MM.1S (cell line): Measurements from ENCODE around the gene PPIP5K1.

ENCODE experiments used
- DNase-seq: peaks from one replicate; pipeline ENCODE4 v3.0.0-alpha.2; 2015
- H2AFZ ChIP-seq: fragments of 300-600 bp; sonication (generic); 2 replicates; pipeline ENCODE4 v1.6.0; 2016; ENCODE audit warnings: antibody characterized with exemption, low read length
- H3F3A ChIP-seq: fragments of 300-600 bp; sonication (generic); 2 replicates; pipeline ENCODE4 v1.6.1; 2016; ENCODE audit warnings: mild to moderate bottlenecking, antibody characterized with exemption, low read length, moderate library complexity, mixed read lengths; ENCODE audit not compliant: insufficient read depth
- H3K27ac ChIP-seq: fragments of 300-600 bp; sonication (generic); 2 replicates; pipeline ENCODE4 v1.5.1; 2016; ENCODE audit warnings: mild to moderate bottlenecking, low read length
- H3K27me3 ChIP-seq: fragments of 300-600 bp; sonication (generic); replicated peaks from 2 replicates; pipeline ENCODE4 v1.6.0; 2016; ENCODE audit warnings: low read length; ENCODE audit not compliant: insufficient read depth
- H3K36me3 ChIP-seq: fragments of 300-600 bp; sonication (generic); replicated peaks from 2 replicates; pipeline ENCODE4 v1.6.1; 2016; ENCODE audit warnings: mild to moderate bottlenecking, low read length, mixed read lengths; ENCODE audit not compliant: insufficient read depth
- H3K4me1 ChIP-seq: fragments of 300-600 bp; sonication (generic); 2 replicates; pipeline ENCODE4 v1.6.1; 2016; ENCODE audit warnings: low read length, mixed read lengths
- H3K4me2 ChIP-seq: fragments of 300-600 bp; sonication (generic); 2 replicates; pipeline ENCODE4 v1.6.0; 2016; ENCODE audit warnings: low read depth, low read length
- H3K4me3 ChIP-seq: fragments of 300-600 bp; sonication (generic); 2 replicates; pipeline ENCODE4 v1.5.1; 2016; ENCODE audit warnings: low read length, mixed read lengths
- H3K79me2 ChIP-seq: fragments of 300-600 bp; sonication (generic); 2 replicates; pipeline ENCODE4 v1.6.1; 2016; ENCODE audit warnings: mixed run types, low read length, mixed read lengths
- H3K9ac ChIP-seq: fragments of 300-600 bp; sonication (generic); 2 replicates; pipeline ENCODE4 v1.6.1; 2016; ENCODE audit warnings: low read length, mixed read lengths
- H3K9me2 ChIP-seq: fragments of 300-600 bp; sonication (generic); replicated peaks from 2 replicates; pipeline ENCODE4 v1.6.1; 2016; ENCODE audit warnings: mild to moderate bottlenecking, low read length, mixed read lengths; ENCODE audit not compliant: insufficient read depth
- H3K9me3 ChIP-seq: fragments of 300-600 bp; sonication (generic); replicated peaks from 2 replicates; pipeline ENCODE4 v1.6.1; 2016; ENCODE audit warnings: mild to moderate bottlenecking, low read length, mixed read lengths; ENCODE audit not compliant: insufficient read depth
- H4K20me1 ChIP-seq: fragments of 300-600 bp; sonication (generic); 2 replicates; pipeline ENCODE4 v1.6.1; 2016; ENCODE audit warnings: mild to moderate bottlenecking, low read length, moderate library complexity, mixed read lengths; ENCODE audit not compliant: insufficient read depth
- CTCF ChIP-seq: fragments of 300-600 bp; sonication (generic); IDR thresholded peaks from 2 replicates; pipeline ENCODE4 v1.5.1; 2016; ENCODE audit warnings: antibody characterized with exemption, low read length, mixed read lengths
- EZH2 ChIP-seq: fragments of 300-600 bp; sonication (generic); optimal IDR thresholded peaks from 2 replicates; pipeline ENCODE3; 2017; ENCODE audit warnings: low read depth, mild to moderate bottlenecking, antibody characterized with exemption, low read length, mixed read lengths
- EZH2phosphoT487 ChIP-seq: fragments of 300-600 bp; sonication (generic); IDR thresholded peaks from 2 replicates; pipeline ENCODE4 v1.6.1; 2018; ENCODE audit warnings: antibody characterized with exemption, low read length

PPIP5K1 gene

DNA sequence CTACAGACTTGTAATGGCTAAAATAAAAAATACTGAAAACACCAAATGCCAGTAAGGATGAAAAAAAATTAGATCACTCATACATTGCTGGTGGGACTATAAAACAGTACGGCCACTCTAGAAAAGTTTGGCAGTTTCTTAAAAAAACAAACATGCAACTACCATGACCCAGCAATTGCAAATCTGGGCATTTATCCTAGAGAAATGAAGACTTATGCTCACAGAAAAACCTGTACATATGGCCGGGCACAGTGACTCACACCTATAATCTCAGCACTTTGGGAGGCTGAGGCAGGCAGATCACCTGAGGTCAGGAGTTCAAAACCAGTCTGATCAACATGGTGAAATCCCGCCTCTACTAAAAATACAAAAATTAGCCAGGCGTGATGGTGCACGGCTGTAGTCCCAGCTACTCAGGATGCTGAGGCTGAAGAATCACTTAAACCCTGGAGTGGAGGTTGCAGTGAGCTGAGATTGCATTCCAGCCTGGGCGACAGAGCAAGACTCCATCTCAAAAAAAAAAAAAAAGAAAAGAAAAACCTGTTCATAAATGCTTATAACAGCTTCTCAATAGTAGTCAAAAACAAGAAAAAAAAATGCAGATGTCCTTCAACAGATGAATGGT is 102.6 kb downstream of the PPIP5K1 start:
- peaks cover 3% of the 10 kb centered on the region; the same call in 1 of the 2 replicates for H3K4me1 ChIP-seq
- no peaks in the 10 kb centered on the region for H4K20me1 ChIP-seq
- no peaks in the 10 kb centered on the region for H3F3A ChIP-seq
- H3K9ac ChIP-seq: no peak overlapping the region
- H3K4me3 ChIP-seq: no peak overlapping the region
- no peaks in the 10 kb centered on the region for H3K79me2 ChIP-seq
- H3K27ac ChIP-seq: no peak overlapping the region
- DNase-seq: no peak
- no peak overlapping the region for H3K4me2 ChIP-seq
- H3K27me3 ChIP-seq: no peaks in the 10 kb centered on the region
- no peak for TF ChIP-seq CTCF
- no peak for TF ChIP-seq EZH2
- TF ChIP-seq EZH2phosphoT487: no peak
- no peaks in the 10 kb centered on the region for H3K9me2 ChIP-seq
- H3K36me3 ChIP-seq: no peaks in the 10 kb centered on the region
- H3K9me3 ChIP-seq: no peaks in the 10 kb centered on the region
- no peak overlapping the region for H2AFZ ChIP-seq

GRCh38 chr15:43484455-43484854 is 105.6 kb downstream of the PPIP5K1 start:
- Histone ChIP-seq H3K9me2 (no peaks in the 10 kb centered on the region), H3K27ac (no peak overlapping the region), H4K20me1 (no peaks in the 10 kb centered on the region), H3F3A (no peaks in the 10 kb centered on the region), H3K4me1 (no peaks in the 10 kb centered on the region), H3K79me2 (no peaks in the 10 kb centered on the region), H3K27me3 (no peaks in the 10 kb centered on the region), H3K9ac (no peak overlapping the region), H3K4me2 (no peak overlapping the region), H3K36me3 (no peaks in the 10 kb centered on the region), H3K4me3 (no peak overlapping the region), H3K9me3 (no peaks in the 10 kb centered on the region), H2AFZ (no peak overlapping the region)
- no peak for TF ChIP-seq CTCF
- no peak for TF ChIP-seq EZH2
- no peak for TF ChIP-seq EZH2phosphoT487
- no peak for DNase-seq
